GM21526 (cell line): Measurements from ENCODE around the gene MYO9A.

Experiments
- ATAC-seq: cut with Tn5 transposase; IDR thresholded peaks from one replicate; pipeline ENCODE4 v1.9.1; 2021; ENCODE audit warnings: moderate library complexity; ENCODE audit not compliant: unreplicated experiment, low FRiP score

The MYO9A gene

GRCh38 chr15:71811752-71812735 lies 305.9 kb downstream of the MYO9A start:
- ATAC-seq = no peak

- ATAC-seq = no peak
Observed at GRCh38 chr15:71811036-71811736, 306.8 kb downstream of the MYO9A start.

GRCh38 chr15:71810256-71811035 lies 307.5 kb downstream of the MYO9A start, which contains the start of gene NR2E3:
Gene NR2E3, plus strand, starts transcription at chr15:71810554. Its CDS starts 190 bp downstream, at chr15:71810744.
- ATAC-seq = no peak

- no peak for ATAC-seq
Observed at GRCh38 chr15:71809346-71809745, 308.6 kb downstream of the MYO9A start.

GRCh38 chr15:71808311-71809020 lies 309.5 kb downstream of the MYO9A start:
- ATAC-seq = no peak

GRCh38 chr15:71807691-71808091 lies 310.3 kb downstream of the MYO9A start:
- ATAC-seq = no peak

GRCh38 chr15:71807125-71807629 lies 310.8 kb downstream of the MYO9A start:
- no peak for ATAC-seq

GRCh38 chr15:71806452-71806931 lies 311.5 kb downstream of the MYO9A start:
- no peak for ATAC-seq

- no peak for ATAC-seq
Observed at GRCh38 chr15:71804695-71805470, 313.1 kb downstream of the MYO9A start.

GRCh38 chr15:71804226-71804625 lies 313.7 kb downstream of the MYO9A start:
- ATAC-seq = no peak

- no peak for ATAC-seq
Observed at GRCh38 chr15:71802770-71803169, 315.2 kb downstream of the MYO9A start.

GRCh38 chr15:71801935-71802655 lies 315.9 kb downstream of the MYO9A start:
- ATAC-seq = no peak

- no peak for ATAC-seq
Observed at GRCh38 chr15:71800835-71801745, 316.9 kb downstream of the MYO9A start.

GRCh38 chr15:71800190-71800589 lies 317.8 kb downstream of the MYO9A start:
- no peak for ATAC-seq

- ATAC-seq = no peak
Observed at GRCh38 chr15:71798641-71799040, 319.3 kb downstream of the MYO9A start.

- no peak for ATAC-seq
Observed at GRCh38 chr15:71792521-71792920, 325.4 kb downstream of the MYO9A start.

- ATAC-seq = no peak
Observed at GRCh38 chr15:71791975-71792374, 326.0 kb downstream of the MYO9A start.
